ENCODE data around the gene RAX2.

GRCh38 chr19:3807574-3808354, 35.7 kb upstream of the RAX2 start:
- TF ChIP-seq EZH2phosphoT487 (IDR thresholded peaks at IDR 0.05; ENCODE audit: insufficient read depth, low read depth) (no peak), EZH2 (IDR thresholded peaks at IDR 0.05; ENCODE audit: insufficient read depth, poor library complexity, severe bottlenecking) (no peak)
